NCI-H1436 treated with DMSO at 0.1 percent for 48 hours (cell line): ENCODE results near the gene SMPDL3A.

Source experiments
- DNase-seq: peaks from one replicate; lab custom pipeline; 2025; lab: John Stamatoyannopoulos, UW

The SMPDL3A gene

GRCh38 chr6:122803171-122803661 lies 14.2 kb downstream of the SMPDL3A start:
- no peak for DNase-seq

GRCh38 chr6:122804962-122805485 lies 16.0 kb downstream of the SMPDL3A start:
- DNase-seq = no peak

GRCh38 chr6:122806291-122806690 lies 17.2 kb downstream of the SMPDL3A start:
- no peak for DNase-seq

- no peak for DNase-seq
These were observed 19.2 kb downstream of the SMPDL3A start for GRCh38 chr6:122808121-122808885.

GRCh38 chr6:122809001-122809400 lies 19.9 kb downstream of the SMPDL3A start:
- no peak for DNase-seq

GRCh38 chr6:122809691-122810090 lies 20.6 kb downstream of the SMPDL3A start:
- DNase-seq = no peak

- no peak for DNase-seq
These were observed 21.1 kb downstream of the SMPDL3A start for GRCh38 chr6:122810189-122810588.

- DNase-seq = peak; percentile 56
These were observed 28.3 kb downstream of the SMPDL3A start for GRCh38 chr6:122817358-122817757.

- no peak for DNase-seq
These were observed 28.7 kb downstream of the SMPDL3A start for GRCh38 chr6:122817766-122818165.

- peak; percentile 36 for DNase-seq
These were observed 29.8 kb downstream of the SMPDL3A start for GRCh38 chr6:122818866-122819265.

- no peak for DNase-seq
These were observed 32.0 kb downstream of the SMPDL3A start for GRCh38 chr6:122821095-122821494.

GRCh38 chr6:122825163-122825562 lies 36.1 kb downstream of the SMPDL3A start:
- DNase-seq = peak; percentile 69

GRCh38 chr6:122829456-122829855 lies 40.4 kb downstream of the SMPDL3A start:
- DNase-seq = no peak

- no peak for DNase-seq
These were observed 42.5 kb downstream of the SMPDL3A start for GRCh38 chr6:122831511-122831910.

- no peak for DNase-seq
These were observed 43.4 kb downstream of the SMPDL3A start for GRCh38 chr6:122832459-122832858.

GRCh38 chr6:122833021-122833491 lies 44.0 kb downstream of the SMPDL3A start:
- no peak for DNase-seq

- no peak for DNase-seq
These were observed 49.2 kb downstream of the SMPDL3A start for GRCh38 chr6:122838060-122838780.

- peak; percentile 18 for DNase-seq
These were observed 50.4 kb downstream of the SMPDL3A start for GRCh38 chr6:122839472-122839871.

GRCh38 chr6:122839906-122840305 lies 50.8 kb downstream of the SMPDL3A start:
- DNase-seq = no peak

GRCh38 chr6:122845464-122845863 lies 56.4 kb downstream of the SMPDL3A start:
- no peak for DNase-seq

GRCh38 chr6:122845916-122846612 lies 57.0 kb downstream of the SMPDL3A start:
- DNase-seq = no peak
